DND-41 (cell line): ENCODE data around the gene TM4SF18.

ENCODE experiments used
- EZH2 ChIP-seq: IDR thresholded peaks from 3 replicates; pipeline ENCODE4 v1.6.1; 2012; ENCODE audit warnings: borderline replicate concordance, low read depth, mild to moderate bottlenecking, moderate library complexity, low read length, inconsistent platforms; ENCODE audit not compliant: severe bottlenecking
- TF ChIP-seq, protein P1 (sequence below): IDR thresholded peaks from 2 replicates; pipeline ENCODE4 v1.5.1; 2012; ENCODE audit warnings: borderline replicate concordance, low read length, moderate library complexity, mild to moderate bottlenecking; ENCODE audit not compliant: poor library complexity, severe bottlenecking; ENCODE audit errors: extremely low read depth

- TF ChIP-seq, protein P1, sequence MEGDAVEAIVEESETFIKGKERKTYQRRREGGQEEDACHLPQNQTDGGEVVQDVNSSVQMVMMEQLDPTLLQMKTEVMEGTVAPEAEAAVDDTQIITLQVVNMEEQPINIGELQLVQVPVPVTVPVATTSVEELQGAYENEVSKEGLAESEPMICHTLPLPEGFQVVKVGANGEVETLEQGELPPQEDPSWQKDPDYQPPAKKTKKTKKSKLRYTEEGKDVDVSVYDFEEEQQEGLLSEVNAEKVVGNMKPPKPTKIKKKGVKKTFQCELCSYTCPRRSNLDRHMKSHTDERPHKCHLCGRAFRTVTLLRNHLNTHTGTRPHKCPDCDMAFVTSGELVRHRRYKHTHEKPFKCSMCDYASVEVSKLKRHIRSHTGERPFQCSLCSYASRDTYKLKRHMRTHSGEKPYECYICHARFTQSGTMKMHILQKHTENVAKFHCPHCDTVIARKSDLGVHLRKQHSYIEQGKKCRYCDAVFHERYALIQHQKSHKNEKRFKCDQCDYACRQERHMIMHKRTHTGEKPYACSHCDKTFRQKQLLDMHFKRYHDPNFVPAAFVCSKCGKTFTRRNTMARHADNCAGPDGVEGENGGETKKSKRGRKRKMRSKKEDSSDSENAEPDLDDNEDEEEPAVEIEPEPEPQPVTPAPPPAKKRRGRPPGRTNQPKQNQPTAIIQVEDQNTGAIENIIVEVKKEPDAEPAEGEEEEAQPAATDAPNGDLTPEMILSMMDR, result no peak
- TF ChIP-seq EZH2, result no peak
Measured at GRCh38 chr3:149324332-149324731, 9.1 kb downstream of the TM4SF18 start.
